Measurements from ENCODE around the gene HOXA3.

Gene HOXA3

DNA sequence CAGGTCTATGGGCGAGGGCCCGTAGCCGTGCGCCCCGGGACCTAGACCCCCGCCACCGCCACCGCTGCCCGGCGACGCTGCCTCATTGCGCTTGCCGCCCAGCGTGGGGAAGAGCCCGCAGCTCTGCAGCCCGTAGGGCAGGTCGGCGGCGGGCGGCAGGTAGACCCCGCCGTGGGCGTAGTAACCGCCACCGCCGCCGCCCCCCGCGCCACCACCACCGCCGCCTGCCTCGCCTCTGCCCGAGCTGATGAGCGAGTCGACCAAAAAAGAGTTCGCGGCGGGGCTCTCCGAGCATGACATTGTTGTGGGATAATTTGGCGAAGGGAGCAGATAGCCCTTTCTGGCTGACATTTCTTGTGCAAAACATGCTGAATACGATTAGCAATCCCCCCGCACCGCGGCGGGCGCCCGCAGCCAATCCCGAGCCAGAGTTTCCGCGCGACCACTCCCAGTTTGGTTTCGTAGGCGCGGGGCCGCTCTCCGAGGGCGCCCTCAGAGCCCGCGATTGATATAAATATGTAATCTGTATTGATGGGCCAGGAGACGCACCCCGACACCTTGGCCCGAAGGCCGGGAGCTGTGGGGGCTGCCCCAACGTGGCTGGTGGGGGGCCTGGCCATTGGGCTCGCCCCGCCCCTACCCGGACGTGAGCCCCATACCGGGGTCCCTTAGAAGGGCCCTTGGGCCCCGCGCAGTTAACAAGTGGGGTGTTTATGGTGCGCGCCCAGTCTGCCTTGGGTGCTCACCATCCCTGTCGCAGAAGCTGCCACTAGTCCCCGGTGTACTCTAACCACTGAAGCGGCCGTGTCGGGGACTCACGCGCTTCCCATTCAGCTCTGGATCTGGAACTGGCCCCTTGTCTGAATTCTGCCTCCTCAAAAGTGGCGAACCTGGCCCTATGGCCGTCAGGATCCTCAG lies 21.8 kb upstream of the HOXA3 start, which contains the start of gene HOXA10:
Gene HOXA10 (minus strand): TSS at position 365 of the 918 bp plus-strand sequence. CDS start 14 bp downstream, at position 351.
- DNase-seq: no peak
- no peak for TF ChIP-seq CTCF (IDR thresholded peaks at IDR 0.05; ENCODE audit: low read depth, low read length)
- Histone ChIP-seq H3K27me3 (peaks cover 100% of the 10 kb centered on the region), H3K4me1 (no peaks in the 10 kb centered on the region), H3K9me3 (no peaks in the 10 kb centered on the region; the same call in 1 of the 2 replicates), H3K4me3 (ENCODE audit: low read depth, low read length) (no peak within 1 kb of the TSS), H3K36me3 (no peaks in the 10 kb centered on the region)

DNA sequence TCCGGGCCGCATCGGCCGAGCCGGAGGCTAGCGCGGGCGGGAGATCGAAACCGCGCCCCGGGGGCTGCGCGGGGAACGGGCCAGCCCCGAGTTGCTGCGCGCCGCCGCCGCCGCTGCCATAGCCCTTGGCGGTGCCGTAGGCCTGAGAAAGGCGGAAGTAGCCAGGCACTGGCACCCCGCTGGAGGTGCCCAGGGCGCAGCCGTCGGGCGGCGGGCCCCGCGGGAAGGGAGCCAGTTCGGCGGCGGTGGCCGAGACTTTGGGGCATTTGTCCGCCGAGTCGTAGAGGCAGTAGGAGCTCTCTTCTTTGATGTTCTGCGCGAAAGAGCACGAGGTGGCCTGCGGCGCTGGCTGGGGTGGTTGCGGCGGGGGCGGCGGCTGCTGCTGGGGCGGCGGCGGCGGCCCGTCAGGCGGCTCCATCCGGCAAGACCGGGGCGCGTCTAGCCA lies 21.1 kb upstream of the HOXA3 start:
- no peak overlapping the region for H3K4me3 ChIP-seq (ENCODE audit: low read depth, low read length)
- DNase-seq: no peak
- H3K4me1 ChIP-seq: no peaks in the 10 kb centered on the region
- H3K27me3 ChIP-seq: peaks cover 100% of the 10 kb centered on the region
- no peaks in the 10 kb centered on the region for H3K36me3 ChIP-seq
- no peak for TF ChIP-seq CTCF (IDR thresholded peaks at IDR 0.05; ENCODE audit: low read depth, low read length)
- no peaks in the 10 kb centered on the region; the same call in 1 of the 2 replicates for H3K9me3 ChIP-seq

GRCh38 chr7:27172823-27173510 lies 20.6 kb upstream of the HOXA3 start:
- DNase-seq: no peak
- Histone ChIP-seq H3K4me1 (no peaks in the 10 kb centered on the region), H3K27me3 (peaks cover 100% of the 10 kb centered on the region), H3K36me3 (no peaks in the 10 kb centered on the region), H3K9me3 (no peaks in the 10 kb centered on the region; the same call in 1 of the 2 replicates), H3K4me3 (ENCODE audit: low read depth, low read length) (no peak overlapping the region)
- no peak for TF ChIP-seq CTCF (IDR thresholded peaks at IDR 0.05; ENCODE audit: low read depth, low read length)

DNA sequence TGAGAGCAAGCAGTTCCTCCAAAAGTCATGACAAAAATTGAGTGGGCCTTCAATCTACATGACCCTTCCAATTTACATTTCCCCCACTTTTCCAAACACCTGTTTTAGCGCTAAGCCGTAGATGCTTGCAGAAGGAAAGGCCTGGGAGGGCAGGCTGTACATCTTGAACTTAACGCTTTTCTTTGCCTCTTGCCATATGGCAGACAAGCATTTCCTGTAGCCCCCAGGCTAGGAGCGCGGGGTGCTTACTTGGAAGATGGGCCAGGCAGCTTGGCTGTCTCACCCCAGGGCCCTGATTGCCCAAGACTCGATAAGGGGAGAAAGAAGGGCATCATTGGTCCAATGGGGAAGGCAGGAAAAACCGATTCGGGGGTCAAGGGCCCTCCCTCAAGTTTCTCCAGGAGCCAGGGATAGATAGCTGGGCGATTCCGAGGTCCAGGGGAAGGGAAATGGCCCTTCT lies 20.0 kb upstream of the HOXA3 start:
- peaks cover 100% of the 10 kb centered on the region for H3K27me3 ChIP-seq
- TF ChIP-seq CTCF (IDR thresholded peaks at IDR 0.05; ENCODE audit: low read depth, low read length): no peak
- H3K4me3 ChIP-seq (ENCODE audit: low read depth, low read length): no peak overlapping the region
- DNase-seq: peak; percentile 1
- no peaks in the 10 kb centered on the region for H3K4me1 ChIP-seq
- H3K9me3 ChIP-seq: no peaks in the 10 kb centered on the region; the same call in 1 of the 2 replicates
- no peaks in the 10 kb centered on the region for H3K36me3 ChIP-seq

DNA sequence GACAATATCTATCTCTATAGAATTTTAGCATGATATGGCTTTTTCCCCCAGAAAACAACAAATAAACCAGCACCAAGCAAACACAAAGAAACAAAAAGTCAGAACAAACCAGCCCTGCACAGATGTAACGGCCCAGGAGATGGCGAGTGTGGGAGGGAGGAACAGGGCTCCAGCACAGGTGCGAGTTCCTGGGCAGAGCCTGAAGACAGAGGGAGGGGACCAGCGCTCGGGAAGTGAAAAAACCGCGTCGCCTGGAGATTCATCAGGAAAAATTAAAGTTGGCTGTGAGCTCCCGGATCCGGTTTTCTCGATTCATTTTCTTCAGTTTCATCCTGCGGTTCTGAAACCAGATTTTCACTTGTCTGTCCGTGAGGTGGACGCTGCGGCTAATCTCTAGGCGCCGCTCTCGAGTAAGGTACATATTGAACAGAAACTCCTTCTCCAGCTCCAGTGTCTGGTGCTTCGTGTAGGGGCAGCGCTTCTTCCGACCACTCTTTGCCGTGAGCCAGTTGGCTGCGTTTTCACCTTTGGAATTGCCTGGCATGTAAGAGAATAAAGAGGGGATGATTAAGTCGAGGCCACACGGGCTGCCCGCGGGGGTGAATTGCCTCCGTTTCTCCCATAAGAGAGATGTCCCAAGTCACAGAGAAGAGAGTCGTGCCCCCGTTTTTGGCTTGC lies 19.4 kb upstream of the HOXA3 start:
- no peak for TF ChIP-seq CTCF (IDR thresholded peaks at IDR 0.05; ENCODE audit: low read depth, low read length)
- Histone ChIP-seq H3K36me3 (no peaks in the 10 kb centered on the region), H3K27me3 (peaks cover 100% of the 10 kb centered on the region), H3K4me1 (no peaks in the 10 kb centered on the region), H3K4me3 (ENCODE audit: low read depth, low read length) (no peak overlapping the region), H3K9me3 (no peaks in the 10 kb centered on the region; the same call in 1 of the 2 replicates)
- peak; percentile 12 for DNase-seq
